GM23248 (cell line): ENCODE measurements around the gene PAIP2. TPM values are rescaled to one million over a fixed set of nuclear protein-coding genes. Genes with fewer than 3 reads are reported as not detected.

Source experiments
- DNase-seq: peaks from one replicate; pipeline ENCODE4 v3.0.0-alpha.2; 2015
- H2AFZ ChIP-seq: fragments of 200-600 bp; sonication (generic); 2 replicates; pipeline ENCODE4 v1.6.1; 2016; ENCODE audit warnings: antibody characterized with exemption
- H3F3A ChIP-seq: fragments of 200-600 bp; sonication (generic); 2 replicates; pipeline ENCODE4 v1.6.1; 2016; ENCODE audit warnings: mild to moderate bottlenecking, antibody characterized with exemption, mixed run types; ENCODE audit not compliant: insufficient read depth
- H3K27ac ChIP-seq: fragments of 200-600 bp; sonication (generic); 2 replicates; pipeline ENCODE4 v1.5.1; 2016; ENCODE audit warnings: mild to moderate bottlenecking
- H3K27me3 ChIP-seq: fragments of 200-600 bp; sonication (generic); replicated peaks from 2 replicates; pipeline ENCODE4 v1.6.1; 2016; ENCODE audit warnings: mild to moderate bottlenecking; ENCODE audit not compliant: insufficient read depth
- H3K36me3 ChIP-seq: fragments of 200-600 bp; sonication (generic); 2 replicates; pipeline ENCODE4 v1.6.1; 2016; ENCODE audit warnings: low read depth, mild to moderate bottlenecking
- H3K4me1 ChIP-seq: fragments of 200-600 bp; sonication (generic); 2 replicates; pipeline ENCODE4 v1.6.1; 2016; ENCODE audit warnings: mild to moderate bottlenecking; ENCODE audit not compliant: insufficient read depth
- H3K4me2 ChIP-seq: fragments of 200-600 bp; sonication (generic); one replicate; pipeline ENCODE4 v1.6.1; 2016; ENCODE audit warnings: mild to moderate bottlenecking; ENCODE audit not compliant: unreplicated experiment
- H3K4me3 ChIP-seq: fragments of 200-600 bp; sonication (generic); 2 replicates; pipeline ENCODE4 v1.5.1; 2016; ENCODE audit warnings: mild to moderate bottlenecking
- H3K79me2 ChIP-seq: fragments of 200-600 bp; sonication (generic); 2 replicates; pipeline ENCODE4 v1.6.1; 2016; ENCODE audit warnings: mild to moderate bottlenecking; ENCODE audit not compliant: insufficient read depth
- H3K9ac ChIP-seq: fragments of 200-600 bp; sonication (generic); 2 replicates; pipeline ENCODE4 v1.6.1; 2016; ENCODE audit warnings: mild to moderate bottlenecking
- H3K9me2 ChIP-seq: fragments of 200-600 bp; sonication (generic); 2 replicates; pipeline ENCODE4 v1.6.1; 2016; ENCODE audit warnings: mixed run types, mild to moderate bottlenecking, moderate library complexity; ENCODE audit not compliant: insufficient read depth
- H3K9me3 ChIP-seq: fragments of 200-600 bp; sonication (generic); one replicate; pipeline ENCODE4 v1.6.1; 2017; ENCODE audit warnings: low read depth
- H4K20me1 ChIP-seq: fragments of 200-600 bp; sonication (generic); 2 replicates; pipeline ENCODE4 v1.6.0; 2016; ENCODE audit not compliant: insufficient read depth
- EZH2 ChIP-seq: fragments of 200-600 bp; sonication (generic); IDR thresholded peaks from 2 replicates; pipeline ENCODE4 v1.6.1; 2018; ENCODE audit warnings: antibody characterized with exemption, mild to moderate bottlenecking; ENCODE audit not compliant: insufficient read depth, poor library complexity, severe bottlenecking
- EZH2phosphoT487 ChIP-seq: fragments of 200-600 bp; sonication (generic); IDR thresholded peaks from 2 replicates; pipeline ENCODE4 v1.6.1; 2018; ENCODE audit warnings: antibody characterized with exemption, moderate library complexity, mild to moderate bottlenecking, low read depth; ENCODE audit not compliant: insufficient read depth
- WGBS, 2 experiments: methylation state at CpG; one replicate each; pipeline ENCODE4 v1.1.6; 2015 to 2017; ENCODE audit warnings: low lambda C conversion rate in 2 of 2, low coverage in 1 of 2; ENCODE audit errors: missing lambda C conversion rate in 2 of 2; 5-methylcytosine and 5-hydroxymethylcytosine counted together
- in situ Hi-C: fragments of 300-500 bp; cut with MboI; formaldehyde crosslinking; loops from 2 replicates; pipeline ENCODE4 v1.15.0; 2020
- polyA plus RNA-seq: library from polyadenylated mRNA; unstranded; fragments of >200 nt; fragmentation: Nextera tagmentation; extraction: Ambion mirVana; gene quantifications from 2 replicates; pipeline ENCODE4 v1.2.1, GENCODE V29; 2016
- total RNA-seq: library from RNA; depleted of rRNA; stranded (reverse); fragments of >200 nt; shearing (Covaris generic); gene quantifications from 2 replicates; pipeline ENCODE4 v1.2.3, GENCODE V29; 2014

Gene PAIP2
- total and polyA plus RNA-seq, 2 experiments from 2014 or later = 62.8 to 112 TPM

DNA sequence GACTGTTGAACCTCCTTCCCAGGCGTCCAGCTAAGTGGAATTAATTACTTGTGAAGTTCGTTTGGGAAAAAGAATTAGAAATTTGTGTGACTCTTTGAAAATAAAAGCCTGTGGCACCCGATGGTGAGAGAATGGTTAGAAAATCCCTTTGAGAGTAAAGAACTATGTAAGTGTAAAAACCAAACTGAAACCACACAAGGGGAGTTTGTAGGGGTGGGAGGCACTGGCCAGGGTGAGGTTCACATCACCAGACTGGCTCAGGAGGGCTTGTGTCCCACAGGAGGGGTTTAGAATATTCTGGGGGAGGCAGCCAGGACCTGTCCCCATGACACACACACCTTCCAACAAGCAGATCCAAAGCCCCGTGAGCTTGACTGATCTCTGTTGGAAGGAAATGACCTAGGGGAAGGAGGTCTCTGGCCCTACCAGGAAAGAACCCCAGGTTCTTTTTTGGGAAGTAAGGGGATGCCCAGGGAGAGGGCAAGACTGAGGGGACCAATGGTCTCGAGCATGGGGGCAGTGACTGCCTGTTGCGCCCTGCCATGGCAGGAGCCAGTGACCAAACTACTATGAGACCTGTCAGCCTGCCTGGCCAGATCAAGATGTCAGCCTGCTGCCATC, 58.0 kb downstream of the PAIP2 start:
- H2AFZ ChIP-seq = no peak overlapping the region
- H3K36me3 ChIP-seq = no peaks in the 10 kb centered on the region
- H3K4me3 ChIP-seq = no peak overlapping the region
- in situ Hi-C loops = no loop called here
- H3K79me2 ChIP-seq = no peaks in the 10 kb centered on the region
- H3K9me3 ChIP-seq = no peaks in the 10 kb centered on the region
- WGBS, 2 experiments = 82 to 85% methylated on average over 6 of the region's 6 CpGs
- peaks cover 7% of the 10 kb centered on the region; the same call in 1 of the 2 replicates for H3F3A ChIP-seq
- no peaks in the 10 kb centered on the region for H3K27me3 ChIP-seq
- no peak overlapping the region for H3K27ac ChIP-seq
- H3K4me2 ChIP-seq = no peak overlapping the region
- TF ChIP-seq EZH2 (no peak), EZH2phosphoT487 (no peak)
- peaks cover 10% of the 10 kb centered on the region for H3K4me1 ChIP-seq
- H3K9me2 ChIP-seq = no peaks in the 10 kb centered on the region
- no peaks in the 10 kb centered on the region for H4K20me1 ChIP-seq
- no peak for DNase-seq
- H3K9ac ChIP-seq = no peak overlapping the region

DNA sequence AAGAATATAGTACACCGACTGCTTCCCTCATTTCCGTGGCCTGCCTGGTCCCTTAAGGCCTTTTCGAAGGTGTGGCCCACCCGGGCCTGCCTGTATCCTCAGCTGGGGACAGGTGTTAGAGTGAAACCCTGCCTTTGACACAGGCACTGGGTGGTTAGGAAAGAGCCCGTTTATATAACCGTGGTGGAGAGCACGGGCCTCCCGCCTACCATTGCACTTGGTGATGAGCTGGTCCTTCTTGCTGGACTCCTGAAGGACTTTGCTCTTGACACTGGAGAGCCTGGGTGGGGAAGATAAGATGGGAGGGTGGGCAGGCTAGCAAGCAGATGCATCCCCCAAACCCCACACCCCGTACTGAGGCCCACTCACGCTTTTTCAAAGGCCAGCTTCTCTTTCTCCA, 59.9 kb downstream of the PAIP2 start:
- H3K9me2 ChIP-seq = no peaks in the 10 kb centered on the region
- H3K4me1 ChIP-seq = peaks cover 10% of the 10 kb centered on the region
- 80 to 83% methylated on average over 10 of the region's 10 CpGs for WGBS, 2 experiments
- no peak overlapping the region for H3K4me2 ChIP-seq
- no peak overlapping the region for H3K27ac ChIP-seq
- H3K9ac ChIP-seq = no peak overlapping the region
- no peaks in the 10 kb centered on the region for H3K9me3 ChIP-seq
- no peaks in the 10 kb centered on the region for H3K79me2 ChIP-seq
- in situ Hi-C loops = no loop called here
- no peak for DNase-seq
- TF ChIP-seq EZH2 (no peak), EZH2phosphoT487 (no peak)
- no peaks in the 10 kb centered on the region for H4K20me1 ChIP-seq
- H3K27me3 ChIP-seq = no peaks in the 10 kb centered on the region
- H3K36me3 ChIP-seq = no peaks in the 10 kb centered on the region
- H2AFZ ChIP-seq = no peak overlapping the region
- H3F3A ChIP-seq = peaks cover 7% of the 10 kb centered on the region; the same call in 1 of the 2 replicates
- H3K4me3 ChIP-seq = no peak overlapping the region

DNA sequence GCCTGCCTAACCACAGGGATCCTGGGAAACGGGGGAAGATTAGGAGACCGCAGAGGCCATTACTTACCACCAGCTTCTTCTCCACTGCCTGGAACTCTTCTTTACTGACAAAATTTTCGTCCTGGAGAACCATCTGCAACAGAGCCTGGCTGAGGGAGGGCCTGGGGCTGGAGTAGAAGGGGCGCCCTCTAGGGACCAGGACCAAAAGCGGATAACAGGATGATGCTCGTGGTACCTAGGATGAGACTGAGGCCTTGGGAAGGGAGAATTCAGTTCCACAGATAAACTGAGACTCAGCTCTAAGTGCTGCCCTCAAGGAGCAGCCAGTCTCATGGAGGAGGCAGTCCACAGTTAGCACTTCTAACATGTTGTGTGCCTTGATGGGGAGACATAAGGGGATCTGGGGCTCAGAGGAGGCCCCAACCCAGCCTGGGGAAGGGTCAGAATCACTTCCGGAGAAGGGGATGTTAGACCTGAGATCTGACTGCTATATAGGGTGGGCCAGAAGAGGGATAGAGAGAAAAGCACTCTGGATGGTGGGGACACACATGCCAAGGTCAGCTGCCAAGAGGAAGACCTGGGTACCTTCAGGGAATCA, 61.0 kb downstream of the PAIP2 start:
- H3F3A ChIP-seq = peaks cover 7% of the 10 kb centered on the region; the same call in 1 of the 2 replicates
- H3K9me3 ChIP-seq = no peaks in the 10 kb centered on the region
- no peak overlapping the region for H2AFZ ChIP-seq
- no peak overlapping the region for H3K9ac ChIP-seq
- H3K27me3 ChIP-seq = no peaks in the 10 kb centered on the region
- H3K4me3 ChIP-seq = no peak overlapping the region
- H3K36me3 ChIP-seq = no peaks in the 10 kb centered on the region
- H3K9me2 ChIP-seq = no peaks in the 10 kb centered on the region
- no peaks in the 10 kb centered on the region for H4K20me1 ChIP-seq
- H3K27ac ChIP-seq = 0 out of 2 replicates have a peak overlapping the region, but pooled peaks have one; percentile 90
- peaks cover 10% of the 10 kb centered on the region for H3K4me1 ChIP-seq
- 81 to 83% methylated on average over 7 of the region's 7 CpGs for WGBS, 2 experiments
- in situ Hi-C loops = no loop called here
- no peak overlapping the region for H3K4me2 ChIP-seq
- no peak for TF ChIP-seq EZH2
- no peak for TF ChIP-seq EZH2phosphoT487
- H3K79me2 ChIP-seq = no peaks in the 10 kb centered on the region
- peak; percentile 28 for DNase-seq

DNA sequence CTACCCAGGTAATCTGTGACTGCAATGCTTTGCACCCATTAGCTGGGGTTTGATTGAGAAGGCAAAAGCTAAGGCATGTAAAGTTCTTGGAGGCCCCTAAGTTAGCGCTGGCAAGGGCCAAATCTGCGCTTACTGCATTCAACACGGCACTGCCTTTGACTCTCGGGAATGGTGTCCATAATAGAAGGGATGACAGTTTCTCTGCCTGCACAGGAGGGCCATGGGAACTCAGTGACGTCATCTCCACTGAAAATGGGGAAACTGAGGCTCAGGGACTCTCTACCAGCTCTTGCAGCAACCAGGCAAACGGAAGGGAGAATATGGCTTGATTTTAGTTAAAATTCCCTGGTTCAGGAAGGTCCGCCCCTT, 61.7 kb downstream of the PAIP2 start:
- Histone ChIP-seq H3K4me2 (peak overlapping the region; percentile 91), H3F3A (peaks cover 7% of the 10 kb centered on the region; the same call in 1 of the 2 replicates)
- in situ Hi-C loops = no loop called here

More for the DNA sequence above, 61.7 kb downstream of the PAIP2 start:
- Histone ChIP-seq H3K4me3 (peak overlapping the region; percentile 76), H3K9ac (peak overlapping the region; percentile 82), H3K36me3 (no peaks in the 10 kb centered on the region), H3K9me2 (no peaks in the 10 kb centered on the region), H3K27me3 (no peaks in the 10 kb centered on the region), H3K9me3 (no peaks in the 10 kb centered on the region), H4K20me1 (no peaks in the 10 kb centered on the region), H3K79me2 (no peaks in the 10 kb centered on the region), H3K27ac (peak overlapping the region; percentile 90), H3K4me1 (peaks cover 10% of the 10 kb centered on the region), H2AFZ (peak overlapping the region; percentile 97)
- DNase-seq = no peak
- no peak for TF ChIP-seq EZH2
- 25 to 27% methylated on average over 7 of the region's 7 CpGs for WGBS, 2 experiments
